SIG-M5 treated with dmso at 0.1 percent for 504 hours (cell line): ENCODE data around the gene ITGA7.

Experiments
- DNase-seq: peaks from one replicate; lab custom pipeline; 2025; ENCODE audit not compliant: unreplicated experiment; lab: John Stamatoyannopoulos, UW

ITGA7 gene

GRCh38 chr12:55733858-55734257, 26.2 kb upstream of the ITGA7 start:
- DNase-seq, result no peak

DNA sequence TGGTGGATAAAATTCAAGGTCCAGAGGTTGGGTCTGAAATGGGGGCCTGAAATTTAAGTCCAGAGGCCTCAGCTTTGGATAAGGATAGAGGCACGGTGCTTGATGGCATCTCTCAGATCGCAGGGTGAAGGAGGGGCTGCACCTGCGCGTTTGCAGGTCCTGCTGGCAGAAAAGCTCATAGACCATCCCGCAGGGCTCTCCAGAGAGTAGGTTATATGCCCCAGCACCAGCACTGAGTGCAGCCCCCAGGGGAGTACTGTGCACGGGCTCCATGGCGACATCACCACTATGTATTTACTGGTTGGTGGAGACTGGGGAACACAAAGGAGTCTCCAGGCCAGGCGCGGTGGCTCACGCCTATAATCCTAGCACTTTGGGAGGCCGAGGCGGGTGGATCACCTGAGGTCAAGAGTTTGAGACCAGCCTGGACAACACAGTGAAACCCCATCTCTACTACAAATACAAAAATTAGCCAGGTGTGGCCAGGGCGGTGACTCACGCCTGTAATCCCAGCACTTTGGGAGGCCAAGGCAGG, 25.4 kb upstream of the ITGA7 start:
- no peak for DNase-seq

- DNase-seq, result no peak
Measured at GRCh38 chr12:55732288-55732687, 24.6 kb upstream of the ITGA7 start.

GRCh38 chr12:55729819-55730818, 22.4 kb upstream of the ITGA7 start:
- DNase-seq, result peak; percentile 74

DNA sequence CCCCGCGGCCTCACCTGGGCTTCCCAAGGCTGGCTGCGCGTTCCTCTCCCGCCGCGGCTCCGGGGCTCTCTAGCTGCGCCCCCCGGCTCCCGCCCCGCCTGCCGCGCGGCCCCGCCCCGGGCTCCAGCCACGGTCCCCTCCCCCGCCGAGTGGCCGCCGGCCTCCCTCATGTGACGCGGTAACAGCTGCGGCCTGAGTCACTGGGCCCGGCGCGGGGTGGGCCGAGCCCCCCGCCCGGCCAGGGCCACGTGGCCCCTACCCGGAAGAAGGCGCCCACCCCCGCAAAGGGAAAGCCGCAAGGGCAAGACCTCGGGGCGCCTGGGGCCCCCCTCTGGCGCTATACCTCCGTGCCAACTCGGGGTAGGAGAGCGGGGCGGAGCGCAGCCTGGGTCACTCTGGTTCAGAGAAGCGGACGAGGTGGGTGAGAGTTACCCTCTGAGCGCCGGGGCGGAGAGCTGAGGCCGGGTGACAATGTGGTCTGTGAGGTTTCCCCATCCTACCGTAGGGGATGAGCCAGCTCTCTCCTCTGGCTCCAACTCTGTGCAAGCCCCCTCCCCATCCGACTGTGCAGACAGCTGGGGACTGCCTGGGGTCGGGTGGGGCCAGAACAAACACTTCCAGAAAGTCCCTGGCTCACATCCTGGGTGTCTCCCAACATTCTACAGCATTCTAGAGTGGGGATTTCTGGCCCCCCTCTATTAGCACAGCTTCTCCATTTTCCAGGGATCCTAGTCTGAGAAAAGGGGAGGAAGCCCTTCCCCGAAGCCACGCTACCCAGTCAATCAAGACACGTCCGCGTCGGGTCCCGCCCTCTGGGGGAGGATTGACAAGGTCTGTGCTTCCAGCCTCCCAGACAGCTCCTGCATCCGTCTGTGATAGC, 21.5 kb upstream of the ITGA7 start, which contains the start of gene CD63:
Gene CD63 (minus strand): TSS at position 71 of the 880 bp plus-strand sequence. CDS start 668 bp downstream, outside the sequence.
- peak; percentile 90 for DNase-seq

DNA sequence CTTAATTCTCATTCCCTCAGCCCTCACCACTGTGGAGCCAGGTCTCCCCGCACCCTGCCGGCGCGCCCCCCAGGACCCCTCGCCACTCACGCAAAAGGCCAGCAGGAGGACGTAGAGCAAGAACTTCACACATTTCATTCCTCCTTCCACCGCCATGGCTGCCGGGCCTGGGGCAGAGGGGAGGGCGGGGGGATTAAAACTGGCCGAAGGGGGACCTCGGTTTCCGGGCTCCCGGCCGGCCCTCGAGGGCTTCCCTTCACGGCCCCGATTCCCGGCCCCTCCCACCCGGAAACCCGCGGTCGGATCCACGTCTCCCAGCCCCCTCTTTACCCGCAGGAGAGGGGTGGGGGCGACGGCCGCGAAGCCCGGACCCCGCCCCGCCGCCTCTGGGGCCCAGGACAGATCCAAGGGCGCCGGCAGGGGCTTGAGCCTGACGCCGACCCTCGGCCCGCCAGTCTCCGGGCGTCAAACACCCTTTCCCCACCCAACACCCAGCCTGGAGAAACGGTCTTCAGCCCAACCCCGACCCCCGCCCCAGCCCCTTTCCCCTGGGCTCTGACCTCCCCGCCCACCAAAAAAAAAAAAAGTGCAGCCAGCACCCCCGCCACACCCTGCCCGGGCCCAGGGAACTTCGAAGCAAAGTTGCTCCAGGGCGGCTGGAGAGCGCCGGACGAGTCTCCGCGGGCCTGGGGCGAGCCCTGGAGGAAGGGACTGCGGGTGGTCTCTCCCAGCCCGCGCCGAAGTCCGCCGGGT, 20.7 kb upstream of the ITGA7 start:
- DNase-seq, result no peak

DNA sequence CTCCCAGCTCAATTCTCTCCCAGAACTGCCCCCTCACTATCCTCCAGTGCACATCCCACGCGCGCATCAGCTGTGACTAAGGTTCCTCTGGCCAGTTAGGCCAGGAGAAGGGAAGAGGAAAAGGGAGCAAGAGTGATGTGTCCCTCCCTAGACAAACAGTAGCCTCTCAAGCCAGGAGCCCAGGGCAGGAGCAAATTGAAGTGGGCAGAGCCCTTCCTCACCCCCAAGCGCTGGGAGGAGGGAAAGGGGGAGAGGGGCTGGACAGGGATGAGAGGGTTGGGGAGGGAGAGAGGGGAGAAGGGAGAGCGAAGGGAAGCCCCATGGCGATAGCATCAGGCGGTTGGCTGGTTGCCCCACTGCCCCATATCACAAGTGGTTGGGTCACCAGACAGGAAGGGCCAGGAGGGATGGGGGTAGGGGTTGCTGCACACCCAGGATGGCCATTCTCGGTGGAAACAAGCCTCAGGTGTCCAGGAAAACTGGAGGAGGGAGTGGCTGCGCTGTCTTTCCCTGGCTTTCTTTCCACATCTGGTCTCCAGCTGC, 20.0 kb upstream of the ITGA7 start:
- no peak for DNase-seq

DNA sequence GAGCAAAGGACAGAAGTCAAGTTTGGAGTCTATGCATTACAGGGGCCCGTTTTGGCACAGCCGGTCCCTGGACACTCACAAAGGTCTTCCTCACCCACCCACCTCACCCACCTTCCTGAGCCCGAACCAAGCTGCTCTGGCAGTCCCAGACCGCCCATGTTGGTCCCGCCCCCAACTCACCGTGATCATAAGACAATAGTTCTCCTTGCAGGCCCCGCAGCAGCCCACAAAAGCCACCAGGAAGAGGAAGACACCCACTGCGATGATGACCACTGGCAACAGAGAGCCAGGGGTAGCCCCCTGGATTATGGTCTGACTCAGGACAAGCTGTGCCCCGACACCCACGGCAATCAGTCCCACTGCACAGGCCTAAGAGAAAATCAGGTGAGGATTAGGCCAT, 19.3 kb upstream of the ITGA7 start:
- DNase-seq, result no peak

DNA sequence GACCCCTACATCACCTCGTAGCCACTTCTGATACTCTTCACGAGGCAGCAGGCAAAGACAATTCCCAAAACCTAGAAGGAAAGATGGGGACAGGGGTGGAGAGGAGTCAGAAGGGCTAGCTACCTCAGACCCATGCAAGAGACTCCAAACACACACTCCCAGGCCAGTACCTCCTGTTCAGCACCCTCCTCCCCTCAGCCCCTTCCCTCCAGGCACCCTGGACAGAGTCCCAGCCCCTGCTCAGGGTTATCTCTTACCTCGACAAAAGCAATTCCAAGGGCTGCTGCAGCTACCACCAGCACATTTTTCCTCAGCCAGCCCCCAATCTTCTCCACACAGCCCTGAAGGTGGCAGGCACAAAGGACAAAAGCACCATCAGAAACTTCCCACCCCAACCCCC, 17.9 kb upstream of the ITGA7 start:
- no peak for DNase-seq

- no peak for DNase-seq
Measured at GRCh38 chr12:55724940-55725309, 17.2 kb upstream of the ITGA7 start.

GRCh38 chr12:55724226-55724939, 16.7 kb upstream of the ITGA7 start:
- peak; percentile 76 for DNase-seq

- DNase-seq, result no peak
Measured at GRCh38 chr12:55723516-55724225, 16.0 kb upstream of the ITGA7 start.

GRCh38 chr12:55722948-55723347, 15.2 kb upstream of the ITGA7 start:
- DNase-seq, result no peak

DNA sequence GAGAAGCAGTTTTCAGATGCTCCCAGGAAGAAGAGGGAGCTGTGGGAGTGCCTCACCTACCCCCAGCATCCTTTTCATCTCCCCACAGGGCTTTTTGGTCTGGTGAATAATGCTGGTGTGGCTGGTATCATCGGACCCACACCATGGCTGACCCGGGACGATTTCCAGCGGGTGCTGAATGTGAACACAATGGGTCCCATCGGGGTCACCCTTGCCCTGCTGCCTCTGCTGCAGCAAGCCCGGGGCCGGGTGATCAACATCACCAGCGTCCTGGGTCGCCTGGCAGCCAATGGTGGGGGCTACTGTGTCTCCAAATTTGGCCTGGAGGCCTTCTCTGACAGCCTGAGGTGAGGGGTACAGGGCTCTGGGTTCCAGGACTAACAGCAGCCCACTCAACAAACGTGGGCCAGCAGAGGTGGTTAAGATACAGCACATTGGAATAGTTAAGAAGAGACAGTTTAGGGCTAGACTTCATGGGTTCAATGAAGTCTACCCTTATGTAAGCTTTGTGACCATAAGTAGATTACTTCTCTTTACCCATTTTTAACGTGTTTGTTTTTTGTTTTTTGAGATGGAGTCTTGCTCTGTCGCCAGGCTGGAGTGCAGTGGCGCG, 14.0 kb upstream of the ITGA7 start:
- no peak for DNase-seq

- peak; percentile 43 for DNase-seq
Measured at GRCh38 chr12:55720894-55721444, 13.3 kb upstream of the ITGA7 start.

DNA sequence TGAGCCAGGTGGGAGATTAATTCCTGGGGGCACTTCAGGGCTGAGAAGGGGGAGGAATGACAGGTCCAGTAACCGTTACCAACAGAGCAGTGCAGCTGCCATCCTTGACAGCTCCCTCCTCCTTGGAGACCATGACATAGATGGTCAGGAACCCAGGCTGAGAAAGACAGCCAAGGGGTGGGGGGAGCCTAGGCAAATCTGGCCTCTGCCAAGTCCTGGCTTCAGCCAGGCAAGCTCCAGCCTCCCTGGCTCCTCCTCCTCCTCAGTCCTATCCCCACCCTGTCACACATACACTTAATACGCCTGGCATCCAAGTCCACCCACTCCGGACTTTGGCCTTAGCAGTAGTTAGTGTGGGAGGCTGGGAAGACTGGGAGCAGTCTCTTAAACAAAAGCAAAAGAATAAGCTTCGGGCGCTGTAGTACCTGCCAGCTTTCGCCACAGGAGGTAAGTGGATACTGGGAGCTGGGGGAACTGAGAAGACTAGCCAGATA, 12.4 kb upstream of the ITGA7 start, which contains the start of gene RDH5:
Gene RDH5 (plus strand): TSS at position 323 of the 494 bp plus-strand sequence. CDS start 792 bp downstream, outside the sequence.
- DNase-seq, result no peak

DNA sequence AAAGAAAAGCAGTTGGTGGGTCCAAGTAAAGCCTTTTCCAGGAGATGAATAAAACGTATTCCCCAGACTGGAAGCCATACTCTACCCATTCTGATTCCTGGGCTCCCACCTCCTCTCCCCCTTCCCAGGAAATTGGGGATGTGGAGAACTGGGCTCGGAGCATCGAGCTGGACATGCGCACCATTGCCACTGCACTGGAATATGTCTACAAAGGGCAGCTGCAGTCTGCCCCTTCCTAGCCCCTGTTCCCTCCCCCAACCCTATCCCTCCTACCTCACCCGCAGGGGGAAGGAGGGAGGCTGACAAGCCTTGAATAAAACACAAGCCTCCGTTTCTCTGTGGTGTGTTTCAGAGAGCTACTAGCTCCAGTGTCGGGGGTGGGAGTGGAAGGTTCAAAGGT, 11.7 kb upstream of the ITGA7 start:
- no peak for DNase-seq

GRCh38 chr12:55718624-55719275, 11.0 kb upstream of the ITGA7 start:
- DNase-seq, result no peak
